ENCODE data around the gene NR3C2.
A peak's percentile ranks its signal among the peaks of the same experiment; 100 is the strongest.

The NR3C2 gene

DNA sequence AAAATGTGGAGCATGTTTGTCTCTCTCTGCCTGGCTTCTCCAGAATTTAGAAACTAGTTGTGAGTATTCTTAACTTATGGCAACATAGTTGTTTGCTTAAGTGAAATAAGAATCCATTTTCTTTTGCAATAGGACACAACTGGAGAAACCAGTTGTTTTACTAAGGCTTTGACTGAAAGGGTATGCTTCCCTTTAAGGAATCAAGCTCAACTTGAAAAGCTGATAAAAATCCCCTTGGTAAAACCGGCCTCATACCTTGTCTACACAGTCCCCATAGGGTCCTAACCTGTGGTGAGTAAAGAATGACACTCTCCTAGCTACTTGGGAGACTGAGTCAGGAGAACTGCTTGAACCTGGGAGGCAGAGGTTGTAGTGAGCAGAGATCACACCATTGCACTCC lies 139.8 kb downstream of the NR3C2 start:
- DNase-seq = no peak

DNA sequence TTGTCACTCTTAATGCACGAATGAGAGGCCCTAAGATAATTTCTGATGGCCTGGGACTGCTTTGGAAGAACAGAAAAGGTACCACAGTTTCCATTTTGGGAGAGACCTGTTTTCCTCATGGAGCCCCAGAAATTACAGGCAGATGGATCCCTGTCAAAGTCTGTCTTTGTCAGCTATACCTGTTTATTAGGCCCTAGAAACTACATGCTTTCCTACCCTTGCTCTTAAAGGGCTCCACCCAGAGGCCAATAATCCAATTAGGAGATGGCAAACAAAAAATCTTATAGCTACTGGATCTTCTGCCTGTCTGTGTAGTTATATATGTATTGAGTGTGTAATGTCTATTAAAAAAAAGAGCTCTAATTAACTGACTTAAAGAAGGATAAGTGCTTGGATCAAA lies 141.3 kb downstream of the NR3C2 start:
- peak; percentile 33 for DNase-seq

DNA sequence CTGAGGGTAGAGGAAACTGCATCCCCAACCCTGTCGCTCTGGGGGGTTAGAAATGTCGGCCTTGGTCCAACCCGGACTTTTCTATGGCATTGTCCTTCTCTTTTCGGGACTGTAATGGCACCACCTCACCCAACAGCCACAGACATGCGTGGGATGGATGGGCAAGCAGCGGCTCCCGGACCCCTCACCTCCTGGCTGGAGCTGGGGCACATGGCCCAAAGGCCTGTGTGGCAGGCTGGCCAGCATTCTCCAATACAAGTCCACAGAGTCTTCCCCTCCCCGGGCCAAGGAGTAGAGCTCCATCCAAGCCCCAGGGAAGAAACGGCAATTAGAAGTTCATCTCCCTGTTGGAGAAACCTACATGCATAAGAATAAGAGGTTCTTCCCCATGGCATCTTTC lies 142.9 kb downstream of the NR3C2 start:
- no peak for DNase-seq

DNA sequence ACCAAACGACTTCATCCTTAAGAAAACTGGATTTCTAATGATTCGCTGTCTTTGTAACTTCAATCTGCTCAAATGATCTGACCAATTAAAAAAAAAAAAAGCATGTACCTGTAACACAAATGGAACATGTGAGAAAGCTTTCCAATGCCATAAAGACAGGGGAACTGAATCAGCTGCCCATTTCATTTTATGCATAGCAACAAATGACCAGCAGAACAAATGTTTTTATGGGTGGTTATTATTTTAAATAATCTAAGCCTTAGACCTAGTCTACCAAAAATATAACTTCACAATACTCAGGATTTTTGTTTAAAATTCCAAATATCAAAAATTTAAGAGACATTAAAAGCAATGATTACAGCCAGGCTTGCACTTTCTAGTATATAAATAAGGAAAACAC lies 145.7 kb downstream of the NR3C2 start:
- no peak for DNase-seq

DNA sequence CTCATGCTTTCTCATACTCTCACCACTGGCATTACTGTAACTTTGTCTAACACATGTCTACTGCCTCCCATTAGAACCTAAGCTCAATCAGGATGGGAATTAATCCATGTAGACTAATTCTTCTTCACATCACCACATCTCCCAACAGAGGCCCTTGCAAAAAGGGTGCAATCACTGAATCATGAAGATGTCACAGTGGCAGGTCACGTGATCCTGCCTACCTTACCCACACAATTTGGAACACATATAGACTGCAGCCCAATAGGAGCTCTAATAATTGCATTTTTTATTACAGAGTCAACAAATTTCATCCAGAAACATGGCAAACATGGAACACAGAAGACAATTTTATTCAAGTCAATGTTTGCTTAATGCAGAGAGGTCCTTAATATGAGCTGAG lies 146.6 kb downstream of the NR3C2 start:
- no peak for DNase-seq

DNA sequence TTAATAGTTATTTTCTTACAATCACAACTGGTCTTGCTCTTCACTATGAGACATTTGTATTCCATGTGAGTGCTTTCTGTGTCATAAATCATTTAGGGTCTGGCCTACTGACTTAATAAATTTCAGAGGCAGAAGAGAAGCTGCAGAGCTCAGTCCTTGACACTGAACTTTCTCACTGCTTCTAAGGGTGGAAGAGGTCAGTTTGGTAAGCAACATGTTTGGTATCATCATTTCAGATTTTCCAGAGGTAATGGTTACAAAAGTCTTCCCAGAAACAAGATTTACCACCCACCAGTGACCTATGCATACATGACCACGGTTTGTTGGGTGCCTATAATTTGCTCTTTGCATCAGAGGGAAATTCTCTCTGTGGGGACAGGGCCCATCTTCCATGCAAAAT lies 148.6 kb downstream of the NR3C2 start:
- no peak for DNase-seq

DNA sequence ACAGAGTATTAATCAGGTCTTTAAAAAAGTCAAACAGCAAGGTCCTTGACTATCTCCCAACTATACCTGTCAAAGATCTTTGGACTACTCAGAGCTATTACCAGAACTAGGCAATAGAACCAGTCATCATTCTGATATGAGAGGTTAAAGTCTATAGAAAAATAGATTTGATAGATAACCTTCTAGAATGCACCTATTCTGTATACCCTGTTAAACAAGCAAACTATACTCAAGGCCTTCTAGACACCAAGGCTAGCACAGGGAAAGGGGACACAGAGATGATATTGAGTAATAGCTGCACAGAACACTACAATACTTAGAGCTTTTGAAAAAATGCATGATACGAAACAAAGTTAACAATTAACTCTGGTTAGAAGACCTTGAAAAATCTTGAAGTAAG lies 149.5 kb downstream of the NR3C2 start:
- no peak for DNase-seq

DNA sequence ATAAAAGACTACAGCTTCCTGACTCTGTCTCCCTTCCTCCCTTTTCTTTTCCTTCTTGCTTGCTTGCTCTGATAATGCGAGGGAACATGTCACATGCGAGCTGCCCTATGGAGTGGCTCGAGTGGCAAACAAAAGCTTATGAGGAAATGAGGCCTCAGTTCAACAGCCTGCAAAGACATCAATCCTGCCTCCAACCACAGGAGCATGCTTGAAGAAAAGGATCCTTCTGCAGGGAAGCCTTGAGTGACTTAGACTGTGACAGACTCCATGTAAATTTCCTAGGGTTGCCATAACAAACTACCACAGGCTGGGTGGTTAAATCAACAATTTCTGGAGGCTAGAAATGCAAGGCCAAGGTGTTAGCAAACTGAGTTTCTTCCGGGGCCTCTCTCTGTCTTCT lies 152.5 kb downstream of the NR3C2 start:
- DNase-seq = no peak

DNA sequence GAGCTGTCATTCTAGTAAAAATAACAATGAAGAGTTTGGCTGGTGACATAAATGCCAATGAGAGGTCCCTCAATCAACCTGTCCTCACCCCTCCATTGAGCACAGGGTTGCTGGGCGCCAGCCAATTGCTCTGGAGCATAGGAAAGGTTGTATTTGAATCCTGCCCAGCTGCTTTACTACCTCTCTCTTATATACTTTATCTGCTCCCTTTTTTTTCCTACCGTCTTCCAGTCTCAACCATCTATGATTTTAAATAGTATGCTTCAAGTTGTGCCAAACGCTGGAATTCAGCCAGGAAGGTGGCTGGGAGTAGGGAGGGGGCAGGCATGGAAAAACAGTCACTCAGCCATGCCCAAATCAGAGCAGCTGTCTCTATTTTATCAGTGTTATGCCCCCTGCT lies 153.8 kb downstream of the NR3C2 start:
- DNase-seq = no peak

DNA sequence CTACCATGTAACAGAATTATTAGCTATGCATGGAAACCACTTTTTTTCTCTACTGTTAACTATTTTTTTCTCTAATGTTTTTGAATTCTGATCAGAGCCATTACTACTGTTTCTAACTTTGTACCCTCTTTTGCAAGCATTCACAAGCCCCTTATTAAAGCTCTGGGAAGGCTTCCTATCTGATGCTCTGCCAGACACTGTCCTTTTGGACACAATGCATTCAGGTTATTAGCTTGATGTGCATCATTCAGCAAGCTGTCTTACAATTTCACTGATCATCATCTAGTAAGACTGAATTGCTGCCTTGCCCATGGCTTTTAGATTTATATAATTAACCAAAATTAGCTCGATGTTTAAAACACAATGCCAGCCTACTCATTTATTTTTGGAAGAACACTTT lies 155.1 kb downstream of the NR3C2 start:
- no peak for DNase-seq

DNA sequence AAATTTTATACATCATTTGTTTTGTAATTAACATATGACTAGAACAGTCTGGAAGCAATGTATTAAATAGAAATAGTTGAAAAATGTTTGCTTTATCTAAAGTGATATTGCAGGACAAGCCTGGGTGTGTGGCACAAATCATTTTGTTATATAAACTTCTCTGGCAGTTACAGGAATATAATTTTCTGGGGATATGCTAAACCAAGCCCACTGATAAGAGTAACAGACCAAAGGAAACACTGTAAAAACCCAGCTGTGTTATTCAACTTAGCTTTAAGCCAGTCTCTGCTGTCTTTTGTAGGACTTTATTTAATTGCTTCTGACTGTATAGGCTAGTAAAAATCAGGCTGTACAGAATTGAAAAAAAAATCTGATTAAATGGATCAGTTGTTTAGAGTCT lies 156.2 kb downstream of the NR3C2 start:
- DNase-seq = no peak

DNA sequence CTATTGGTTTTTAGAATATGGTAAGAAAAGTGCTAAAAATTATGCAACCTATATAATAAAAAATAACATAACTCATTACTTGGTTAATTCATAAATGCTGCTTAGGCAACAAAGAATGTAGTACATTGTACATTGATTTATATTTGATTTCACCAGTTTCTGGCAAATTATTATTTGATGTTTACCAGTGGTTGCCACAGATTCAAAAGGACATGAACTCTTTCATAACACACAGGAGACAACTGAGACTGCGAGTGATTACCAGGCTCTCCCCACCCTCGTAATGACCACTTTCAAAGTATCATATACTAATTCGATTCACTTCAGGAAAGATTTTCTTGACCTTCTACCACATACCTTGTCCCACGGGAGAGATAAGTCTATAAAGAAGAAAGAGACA lies 158.5 kb downstream of the NR3C2 start:
- no peak for DNase-seq

DNA sequence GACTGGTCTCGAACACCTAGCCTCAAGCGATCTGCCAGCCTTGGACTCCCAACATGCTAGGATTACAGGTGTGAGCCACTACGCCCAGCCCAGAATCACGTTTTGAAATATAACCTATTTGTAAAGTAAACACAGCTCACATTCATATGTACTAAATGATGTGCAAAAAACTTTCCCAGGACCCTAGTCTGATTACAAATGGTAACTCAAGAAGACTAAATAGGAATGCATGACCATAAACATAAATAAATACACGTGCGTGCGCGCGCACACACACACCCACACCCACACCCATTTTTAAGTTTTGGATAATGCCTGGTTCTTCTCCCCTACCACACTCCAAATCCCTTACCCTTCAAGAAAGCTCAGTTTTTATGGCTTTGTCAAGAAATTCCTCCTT lies 163.9 kb downstream of the NR3C2 start:
- DNase-seq = no peak

DNA sequence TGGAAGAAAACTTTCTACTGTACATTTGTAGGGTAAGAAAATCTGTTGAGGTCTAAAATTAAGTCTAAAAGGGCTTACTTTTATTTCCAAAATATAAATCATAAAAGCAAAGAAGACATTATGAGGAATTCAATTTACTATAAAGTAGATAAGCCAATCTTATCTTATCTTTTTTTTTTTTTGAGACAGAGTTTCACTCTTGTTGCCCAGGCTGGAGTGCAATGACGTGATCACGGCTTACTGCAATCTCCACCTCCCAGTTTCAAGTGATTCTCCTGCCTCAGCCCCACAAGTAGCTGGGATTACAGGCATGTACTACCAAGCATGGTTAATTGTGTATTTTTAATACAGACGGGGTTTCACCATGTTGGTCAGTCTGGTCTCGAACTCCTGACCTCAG lies 166.9 kb downstream of the NR3C2 start:
- no peak for DNase-seq

DNA sequence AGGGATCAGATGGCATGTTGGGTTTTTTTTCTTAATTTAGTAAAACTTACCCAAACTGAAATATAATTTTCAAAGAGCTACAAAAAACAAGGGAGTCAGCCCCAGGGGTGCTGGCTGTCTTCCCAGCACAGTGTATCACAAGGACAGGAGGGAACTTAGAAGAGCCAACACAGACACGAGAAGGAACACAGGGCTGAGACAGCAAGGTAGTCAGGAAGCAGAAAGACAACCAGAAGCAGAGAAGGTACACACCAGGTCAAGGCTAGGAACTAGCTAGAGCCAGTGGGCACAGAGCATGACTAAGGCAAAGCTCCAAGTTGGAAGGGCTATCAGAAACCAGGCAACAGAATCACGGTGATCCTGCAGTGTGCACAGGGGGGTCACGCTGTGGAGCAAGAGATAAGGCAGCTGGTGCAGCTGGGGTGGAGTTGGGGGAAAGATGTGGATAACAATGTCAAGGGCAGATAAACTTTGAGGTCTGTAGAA lies 168.7 kb downstream of the NR3C2 start:
- DNase-seq = peak; percentile 96

DNA sequence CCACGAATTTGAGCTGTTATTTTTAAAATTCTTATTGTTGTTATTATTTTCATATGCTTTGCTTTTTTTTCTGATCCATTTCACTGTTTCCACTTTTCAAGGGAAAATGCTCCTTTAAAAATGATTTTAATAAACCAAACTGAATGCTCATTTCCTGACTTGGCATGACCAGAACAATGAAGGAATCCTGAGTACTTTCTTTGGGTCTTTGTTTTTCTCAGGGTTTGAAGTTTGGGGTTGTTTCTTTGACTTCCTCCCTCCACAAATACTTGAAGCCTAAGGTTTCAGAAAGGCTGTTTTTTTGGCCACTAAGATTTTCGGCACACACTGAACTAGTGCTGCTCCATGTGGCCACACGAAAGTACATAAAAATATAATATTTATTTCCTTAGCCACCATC lies 171.0 kb downstream of the NR3C2 start:
- DNase-seq = no peak

DNA sequence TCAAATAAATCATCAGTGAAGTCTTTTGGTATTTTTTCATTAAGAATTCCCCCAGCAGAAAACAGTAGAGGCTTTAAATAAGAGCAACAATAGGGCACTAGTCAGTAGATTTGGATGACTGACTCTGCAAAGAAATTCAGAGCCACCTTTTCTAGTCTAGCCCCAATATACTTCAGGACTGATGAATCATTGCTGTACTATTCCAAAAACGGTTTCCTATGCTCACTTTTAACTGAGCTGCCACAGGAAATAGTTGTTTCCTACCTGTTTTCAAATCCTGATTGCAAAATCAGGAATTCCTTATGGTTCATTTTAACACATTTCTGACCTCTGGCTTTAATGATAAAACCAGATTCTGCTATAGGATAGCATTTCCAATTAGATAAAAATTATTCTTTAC lies 171.6 kb downstream of the NR3C2 start:
- no peak for DNase-seq

DNA sequence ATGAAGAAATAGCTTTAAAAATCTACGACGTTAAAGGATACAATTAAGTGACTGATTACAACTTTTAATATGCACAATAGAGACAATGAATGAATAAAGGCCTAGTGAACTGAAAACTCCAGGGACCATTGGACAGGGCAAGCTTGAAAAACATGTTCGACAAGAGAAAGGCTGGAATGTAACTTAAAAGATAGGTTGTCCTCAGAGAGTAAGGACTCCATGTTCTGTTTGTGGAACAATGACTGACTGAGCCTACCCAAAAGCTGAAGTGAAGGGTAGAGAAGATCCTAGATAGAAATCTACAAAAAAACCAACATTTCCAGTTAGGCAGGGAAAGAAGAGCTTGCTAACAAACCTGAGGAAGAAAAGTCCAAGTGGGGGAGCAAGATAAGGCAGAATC lies 173.4 kb downstream of the NR3C2 start:
- no peak for DNase-seq

DNA sequence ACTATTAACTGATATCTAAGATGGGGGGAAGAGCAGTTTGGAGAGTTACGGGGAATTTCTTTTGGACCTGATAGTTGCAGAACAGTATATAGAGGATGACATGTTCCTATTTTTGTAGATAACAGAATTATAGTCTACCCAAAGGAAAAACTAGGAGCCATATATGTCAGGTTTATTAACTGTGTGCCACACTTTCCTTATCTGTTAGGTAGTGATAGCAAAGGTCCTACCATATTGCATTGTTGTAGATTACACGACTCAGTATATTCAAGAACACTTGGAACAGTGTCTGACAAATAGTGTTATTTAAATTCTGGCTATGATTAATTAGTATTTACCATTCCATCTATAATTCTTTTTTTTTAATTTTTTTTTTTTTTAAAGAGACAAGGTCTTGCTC lies 175.3 kb downstream of the NR3C2 start:
- peak; percentile 58 for DNase-seq

DNA sequence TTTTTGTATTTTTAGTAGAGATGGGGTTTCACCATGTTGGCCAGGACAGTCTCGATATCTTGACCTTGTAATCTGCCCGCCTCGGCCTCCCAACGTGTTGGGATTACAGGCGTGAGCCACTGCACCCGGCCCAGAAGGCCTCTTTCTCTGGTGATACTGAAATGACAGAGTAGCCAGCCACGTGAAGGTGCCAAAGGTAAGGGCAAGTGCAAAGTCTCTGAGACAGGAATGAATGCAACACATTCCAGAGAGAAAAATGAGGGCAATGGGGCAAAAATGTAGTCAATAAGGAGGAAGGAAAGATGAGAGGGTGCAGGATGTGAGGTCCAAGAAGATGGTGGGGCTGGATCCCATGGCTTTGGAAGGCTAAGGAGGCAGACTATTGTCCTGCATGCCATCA lies 176.0 kb downstream of the NR3C2 start:
- DNase-seq = no peak

DNA sequence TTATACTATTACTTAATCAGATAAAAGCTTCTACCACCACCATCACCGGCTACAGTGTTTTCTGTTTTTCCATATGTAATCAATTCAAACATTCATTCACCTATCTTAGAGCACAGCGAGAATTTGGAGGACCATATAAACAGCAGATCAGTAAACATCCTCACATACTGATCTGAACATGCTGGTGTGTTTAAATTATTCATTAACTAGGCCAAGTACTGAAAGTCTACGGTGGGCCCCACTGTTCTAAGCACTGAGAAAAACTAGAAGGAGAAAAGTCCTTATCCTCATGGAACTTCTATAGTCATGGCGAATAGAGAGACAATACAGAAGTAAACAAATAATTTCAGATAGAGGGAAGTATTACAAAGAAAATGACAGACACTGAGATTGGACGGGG lies 176.6 kb downstream of the NR3C2 start:
- no peak for DNase-seq

DNA sequence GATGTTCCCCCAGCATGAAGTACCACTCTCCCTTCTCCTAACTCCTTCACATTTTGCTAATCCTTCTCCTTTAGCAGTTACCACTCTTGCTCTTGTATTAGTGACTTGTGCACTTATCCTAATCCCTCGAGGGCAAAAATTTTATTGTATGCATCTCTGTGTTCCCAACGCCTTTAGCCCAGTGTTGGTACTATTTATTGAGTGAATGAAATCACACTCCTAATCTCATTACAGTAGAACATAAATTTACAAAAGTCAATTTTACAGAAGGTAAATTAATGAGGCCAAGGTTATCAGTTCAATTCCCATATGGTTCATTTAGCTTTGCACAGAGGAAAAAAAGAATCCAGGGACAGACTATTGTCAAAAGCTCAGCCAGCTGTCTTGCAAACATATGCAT lies 178.4 kb downstream of the NR3C2 start:
- DNase-seq = no peak

DNA sequence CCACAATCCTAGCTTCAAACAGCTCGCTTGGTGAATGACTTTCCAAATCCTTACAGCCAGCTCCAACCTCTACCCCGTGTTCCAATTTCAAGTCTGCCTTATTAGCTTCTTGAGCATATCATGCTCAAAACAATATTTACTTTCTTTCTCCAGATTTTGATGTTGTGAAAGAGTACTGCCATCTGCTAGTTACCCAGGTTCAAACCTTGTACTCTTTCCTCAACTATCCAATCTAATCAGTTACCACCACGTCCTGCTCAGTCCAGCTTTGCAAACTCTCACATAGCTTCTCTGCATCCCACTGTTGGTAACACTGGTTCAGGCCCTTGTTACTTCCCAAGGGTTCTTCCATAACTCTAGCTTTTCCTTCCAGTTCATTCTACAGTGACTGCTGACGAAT lies 179.1 kb downstream of the NR3C2 start:
- DNase-seq = no peak

DNA sequence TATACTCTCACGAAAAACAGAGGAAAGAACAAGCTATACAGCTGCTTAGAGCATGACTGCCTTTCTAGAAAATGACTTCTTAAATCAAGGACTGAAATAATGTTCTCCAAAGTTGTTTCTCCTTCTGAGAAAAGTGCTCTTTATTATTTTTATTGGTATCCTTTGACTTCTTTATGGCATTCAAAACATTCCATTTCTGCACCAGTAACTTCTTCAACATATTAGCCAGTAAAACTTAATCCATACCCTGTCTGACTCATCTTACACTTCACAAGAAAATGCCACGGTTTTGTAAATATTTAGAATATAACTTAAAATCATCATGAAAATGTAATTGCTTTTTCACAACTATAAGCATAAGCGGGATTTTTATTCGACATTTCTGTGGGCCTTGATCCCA lies 180.4 kb downstream of the NR3C2 start:
- no peak for DNase-seq

DNA sequence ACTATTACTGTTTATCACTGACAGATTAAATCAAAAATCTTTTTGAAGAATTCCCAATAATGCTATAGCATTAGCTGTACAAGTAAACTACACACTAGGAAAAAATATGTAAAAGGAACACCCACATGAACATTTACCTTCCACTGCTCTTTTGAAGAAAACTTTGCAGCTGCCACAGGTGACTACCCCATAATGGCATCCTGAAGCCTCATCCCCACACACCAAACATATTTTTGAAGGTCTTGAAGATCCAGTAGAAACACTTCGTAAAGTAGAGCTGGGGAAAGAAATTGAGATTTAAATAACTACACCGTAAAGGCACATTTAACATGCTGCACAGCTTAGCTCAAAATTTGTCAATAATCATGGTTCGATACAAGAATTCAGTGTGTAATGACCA lies 182.4 kb downstream of the NR3C2 start:
- no peak for DNase-seq

DNA sequence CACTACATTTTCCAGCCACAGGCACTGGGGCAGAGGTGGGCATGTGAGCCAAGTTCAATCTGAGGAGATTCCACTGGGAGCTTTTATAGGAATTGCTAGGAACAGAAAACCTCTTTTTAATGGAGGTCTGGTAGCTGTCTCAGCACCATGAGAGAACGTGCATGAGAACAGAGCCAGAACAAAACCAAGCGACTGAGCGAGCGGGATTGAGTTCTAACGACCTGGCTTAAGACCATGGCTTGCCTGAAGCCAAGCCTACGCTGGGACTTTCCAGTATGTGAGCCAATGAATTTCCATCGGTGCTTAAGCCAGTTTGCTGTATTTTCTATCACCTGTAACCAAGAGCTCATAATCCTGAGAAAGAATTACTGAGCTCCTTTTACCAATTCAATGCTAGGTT lies 183.7 kb downstream of the NR3C2 start:
- DNase-seq = no peak
